ENCODE data around the gene MYBPC1.

Gene MYBPC1

GRCh38 chr12:101706403-101706802, 111.6 kb downstream of the MYBPC1 start:
- H3K27me3 ChIP-seq (replicated peaks; ENCODE audit: control insufficient read depth, insufficient read depth, low read length) = no peaks in the 10 kb centered on the region
- DNase-seq (ENCODE audit: extremely low read depth, insufficient read length) = no peak
- H3K36me3 ChIP-seq (ENCODE audit: control insufficient read depth, insufficient read depth, low read length) = no peaks in the 10 kb centered on the region
- H3K4me3 ChIP-seq (replicated peaks; ENCODE audit: low read depth, low read length) = no peak overlapping the region
- no peak for TF ChIP-seq CTCF (IDR thresholded peaks at IDR 0.05; ENCODE audit: insufficient read depth, low read length, poor library complexity, severe bottlenecking)

- TF ChIP-seq CTCF (IDR thresholded peaks at IDR 0.05; ENCODE audit: insufficient read depth, low read length, poor library complexity, severe bottlenecking) = no peak
- H3K27me3 ChIP-seq (replicated peaks; ENCODE audit: control insufficient read depth, insufficient read depth, low read length) = no peaks in the 10 kb centered on the region
- H3K36me3 ChIP-seq (ENCODE audit: control insufficient read depth, insufficient read depth, low read length) = no peaks in the 10 kb centered on the region
- DNase-seq (ENCODE audit: extremely low read depth, insufficient read length) = no peak
- H3K4me3 ChIP-seq (replicated peaks; ENCODE audit: low read depth, low read length) = no peak overlapping the region
Measured at GRCh38 chr12:101707131-101707782, 112.5 kb downstream of the MYBPC1 start.

- no peak for TF ChIP-seq CTCF (IDR thresholded peaks at IDR 0.05; ENCODE audit: insufficient read depth, low read length, poor library complexity, severe bottlenecking)
Measured at GRCh38 chr12:101710288-101710687, 115.5 kb downstream of the MYBPC1 start.

GRCh38 chr12:101713059-101713682, 118.4 kb downstream of the MYBPC1 start:
- no peak for TF ChIP-seq CTCF (IDR thresholded peaks at IDR 0.05; ENCODE audit: insufficient read depth, low read length, poor library complexity, severe bottlenecking)

More at GRCh38 chr12:101710288-101710687, 115.5 kb downstream of the MYBPC1 start:
- Histone ChIP-seq H3K36me3 (ENCODE audit: control insufficient read depth, insufficient read depth, low read length) (no peaks in the 10 kb centered on the region), H3K4me3 (replicated peaks; ENCODE audit: low read depth, low read length) (no peak overlapping the region), H3K27me3 (replicated peaks; ENCODE audit: control insufficient read depth, insufficient read depth, low read length) (no peaks in the 10 kb centered on the region)
- DNase-seq (ENCODE audit: extremely low read depth, insufficient read length) = no peak

GRCh38 chr12:101713930-101714329, 119.2 kb downstream of the MYBPC1 start:
- H3K36me3 ChIP-seq (ENCODE audit: control insufficient read depth, insufficient read depth, low read length) = no peaks in the 10 kb centered on the region
- no peak overlapping the region for H3K4me3 ChIP-seq (replicated peaks; ENCODE audit: low read depth, low read length)
- TF ChIP-seq CTCF (IDR thresholded peaks at IDR 0.05; ENCODE audit: insufficient read depth, low read length, poor library complexity, severe bottlenecking) = no peak
- H3K27me3 ChIP-seq (replicated peaks; ENCODE audit: control insufficient read depth, insufficient read depth, low read length) = no peaks in the 10 kb centered on the region
- no peak for DNase-seq (ENCODE audit: extremely low read depth, insufficient read length)

More at GRCh38 chr12:101713059-101713682, 118.4 kb downstream of the MYBPC1 start:
- Histone ChIP-seq H3K4me3 (replicated peaks; ENCODE audit: low read depth, low read length) (no peak overlapping the region), H3K27me3 (replicated peaks; ENCODE audit: control insufficient read depth, insufficient read depth, low read length) (no peaks in the 10 kb centered on the region), H3K36me3 (ENCODE audit: control insufficient read depth, insufficient read depth, low read length) (no peaks in the 10 kb centered on the region)
- DNase-seq (ENCODE audit: extremely low read depth, insufficient read length) = no peak

Measured in GM06990 (cell line).